Upper lobe of left lung (tissue), 6 donors: ENCODE measurements around the gene EXOSC9. TPM values are rescaled to one million over a fixed set of nuclear protein-coding genes. Genes with fewer than 3 reads are reported as not detected.

Experiments used
- ATAC-seq, 2 donors: fragments of 200-7000 bp; cut with Tn5 transposase; one replicate each; pipeline ENCODE4 v1.9.1; 2022; ENCODE audit warnings: mild to moderate bottlenecking in 2 of 2, moderate library complexity in 2 of 2; ENCODE audit not compliant: low FRiP score in 2 of 2
- DNase-seq, 2 donors: peaks; one replicate each; pipeline ENCODE4 v3.0.0-alpha.2; 2019 to 2020
- H3K27ac ChIP-seq, 4 donors: fragments of 200-600 bp; sonication (generic); one replicate each; pipeline ENCODE4 v1.5.1; 2016 to 2019
- H3K27me3 ChIP-seq, 4 donors: fragments of 200-600 bp; sonication (generic); one replicate each; pipeline ENCODE4 v1.5.1; 2017 to 2019
- H3K36me3 ChIP-seq, 4 donors: fragments of 200-600 bp; sonication (generic); one replicate each; pipeline ENCODE4 v1.5.1; 2016 to 2019
- H3K4me1 ChIP-seq, 4 donors: fragments of 200-600 bp; sonication (generic); one replicate each; pipeline ENCODE4 v1.5.1; 2018 to 2019
- H3K4me3 ChIP-seq, 4 donors: fragments of 200-600 bp; sonication (generic); one replicate each; pipeline ENCODE4 v1.5.1; 2017 to 2019; ENCODE audit warnings: mild to moderate bottlenecking in 2 of 4, moderate library complexity in 1 of 4
- H3K9me3 ChIP-seq, 4 donors: fragments of 200-600 bp; sonication (generic); one replicate each; pipeline ENCODE4 v1.5.1; 2018 to 2019
- EP300 ChIP-seq, 4 donors: sonication (generic); formaldehyde crosslinking; IDR thresholded peaks; one replicate each; pipeline ENCODE4 v1.5.1; 2017; ENCODE audit warnings: antibody characterized with exemption in 4 of 4, control low read depth in 2 of 4
- POLR2A ChIP-seq, 4 donors: fragments of 450-650 bp; IDR thresholded peaks; one replicate each; pipeline ENCODE4 v1.5.1; 2016 to 2017; ENCODE audit warnings: antibody characterized with exemption in 4 of 4, mild to moderate bottlenecking in 2 of 4
- POLR2AphosphoS5 ChIP-seq, 2 donors: sonication (generic); formaldehyde crosslinking; IDR thresholded peaks; one replicate each; pipeline ENCODE4 v1.5.1; 2017; ENCODE audit warnings: antibody characterized with exemption in 2 of 2
- WGBS, 2 donors: methylation state at CpG; one replicate each; pipeline ENCODE4 v1.1.5; 2017 to 2018; 5-methylcytosine and 5-hydroxymethylcytosine counted together
- total RNA-seq, 6 donors: library from RNA; depleted of rRNA in 4 of 6; stranded (reverse); fragments of >200 nt in 4 of 6; gene quantifications; one replicate each; pipeline versions ENCODE4 v1.1.0 to v1.2.1, GENCODE V29; 2016 to 2021
- TF ChIP-seq, protein P1 (sequence below), 6 experiments: fragments of 450-650 bp in 4 of 6; fragments of 200-600 bp in 2 of 6; sonication (generic) in 2 of 6; IDR thresholded peaks; one replicate each; pipeline ENCODE4 v1.5.1; 2016 to 2019; ENCODE audit warnings: antibody characterized with exemption in 6 of 6
- donor health status: DM: no; HTN: no; CAD: no; lungs with moderate emphysema.
- donor health status: DM: no; HTN: yes; CAD: no; lungs with severe emphysema.

The EXOSC9 gene
- total RNA-seq, 6 donors from 2014 or later: 10.1 to 40.9 (median 17.4) TPM

- TF ChIP-seq POLR2A (IDR thresholded peaks at IDR 0.05): no peak
- no peak for TF ChIP-seq POLR2AphosphoS5 (IDR thresholded peaks at IDR 0.05)
- TF ChIP-seq EP300 (IDR thresholded peaks at IDR 0.05): no peak
- TF ChIP-seq, protein P1, sequence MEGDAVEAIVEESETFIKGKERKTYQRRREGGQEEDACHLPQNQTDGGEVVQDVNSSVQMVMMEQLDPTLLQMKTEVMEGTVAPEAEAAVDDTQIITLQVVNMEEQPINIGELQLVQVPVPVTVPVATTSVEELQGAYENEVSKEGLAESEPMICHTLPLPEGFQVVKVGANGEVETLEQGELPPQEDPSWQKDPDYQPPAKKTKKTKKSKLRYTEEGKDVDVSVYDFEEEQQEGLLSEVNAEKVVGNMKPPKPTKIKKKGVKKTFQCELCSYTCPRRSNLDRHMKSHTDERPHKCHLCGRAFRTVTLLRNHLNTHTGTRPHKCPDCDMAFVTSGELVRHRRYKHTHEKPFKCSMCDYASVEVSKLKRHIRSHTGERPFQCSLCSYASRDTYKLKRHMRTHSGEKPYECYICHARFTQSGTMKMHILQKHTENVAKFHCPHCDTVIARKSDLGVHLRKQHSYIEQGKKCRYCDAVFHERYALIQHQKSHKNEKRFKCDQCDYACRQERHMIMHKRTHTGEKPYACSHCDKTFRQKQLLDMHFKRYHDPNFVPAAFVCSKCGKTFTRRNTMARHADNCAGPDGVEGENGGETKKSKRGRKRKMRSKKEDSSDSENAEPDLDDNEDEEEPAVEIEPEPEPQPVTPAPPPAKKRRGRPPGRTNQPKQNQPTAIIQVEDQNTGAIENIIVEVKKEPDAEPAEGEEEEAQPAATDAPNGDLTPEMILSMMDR (IDR thresholded peaks at IDR 0.05): no peak
- Histone ChIP-seq H3K4me1 (no peaks in the 10 kb centered on the region), H3K36me3 (peaks cover 0 to 57% (median 9%) of the 10 kb centered on the region in 4 donors), H3K27me3 (no peaks in the 10 kb centered on the region), H3K4me3 (no peak overlapping the region), H3K9me3 (no peaks in the 10 kb centered on the region), H3K27ac (no peak overlapping the region)
- ATAC-seq: no peak
- WGBS, 2 donors: 80 to 91% methylated on average over 5 of the region's 5 CpGs
- no peak for DNase-seq
These were observed 28.4 kb downstream of the EXOSC9 start for GRCh38 chr4:121829511-121829910.

DNA sequence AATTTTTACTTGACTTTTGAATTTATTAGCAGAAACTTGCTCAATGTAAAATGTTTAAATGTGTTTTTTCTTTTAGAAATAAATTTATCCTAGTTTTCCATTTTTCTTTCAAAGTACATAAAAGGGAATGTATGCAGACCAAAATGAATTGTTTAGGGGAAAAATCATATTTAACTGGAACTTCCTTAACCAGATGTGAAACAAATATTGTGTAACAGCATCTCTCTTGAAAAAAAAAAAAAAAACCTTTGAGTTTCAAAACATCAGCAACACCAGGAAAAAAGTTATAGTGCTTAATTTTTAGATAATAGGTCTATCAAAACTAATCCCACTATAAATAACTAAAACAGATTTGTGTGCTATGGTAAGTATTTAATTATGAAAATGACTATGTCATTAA lies 37.0 kb downstream of the EXOSC9 start:
- TF ChIP-seq POLR2AphosphoS5 (IDR thresholded peaks at IDR 0.05) (no peak), POLR2A (IDR thresholded peaks at IDR 0.05) (no peak), EP300 (IDR thresholded peaks at IDR 0.05) (no peak)
- TF ChIP-seq, protein P1 (IDR thresholded peaks at IDR 0.05): no peak
- Histone ChIP-seq H3K36me3 (peaks cover 0 to 58% (median 5%) of the 10 kb centered on the region in 4 donors), H3K4me1 (no peaks in the 10 kb centered on the region), H3K27ac (no peak overlapping the region), H3K9me3 (no peaks in the 10 kb centered on the region), H3K4me3 (no peak overlapping the region), H3K27me3 (no peaks in the 10 kb centered on the region)
- ATAC-seq: no peak
- no peak for DNase-seq

GRCh38 chr4:121842862-121843261 lies 41.7 kb downstream of the EXOSC9 start:
- H3K4me3 ChIP-seq: no peak overlapping the region
- no peaks in the 10 kb centered on the region for H3K27me3 ChIP-seq
- no peak for TF ChIP-seq POLR2AphosphoS5 (IDR thresholded peaks at IDR 0.05)
- TF ChIP-seq, protein P1 (IDR thresholded peaks at IDR 0.05): no peak
- TF ChIP-seq EP300 (IDR thresholded peaks at IDR 0.05): no peak
- TF ChIP-seq POLR2A (IDR thresholded peaks at IDR 0.05): no peak
- no peak for DNase-seq
- 96 to 97% methylated on average over 4 of the region's 4 CpGs for WGBS, 2 donors
- peaks cover 0 to 65% (median 12%) of the 10 kb centered on the region in 4 donors for H3K36me3 ChIP-seq
- H3K4me1 ChIP-seq: no peaks in the 10 kb centered on the region
- no peak for ATAC-seq
- no peak overlapping the region for H3K27ac ChIP-seq
- H3K9me3 ChIP-seq: no peaks in the 10 kb centered on the region

DNA sequence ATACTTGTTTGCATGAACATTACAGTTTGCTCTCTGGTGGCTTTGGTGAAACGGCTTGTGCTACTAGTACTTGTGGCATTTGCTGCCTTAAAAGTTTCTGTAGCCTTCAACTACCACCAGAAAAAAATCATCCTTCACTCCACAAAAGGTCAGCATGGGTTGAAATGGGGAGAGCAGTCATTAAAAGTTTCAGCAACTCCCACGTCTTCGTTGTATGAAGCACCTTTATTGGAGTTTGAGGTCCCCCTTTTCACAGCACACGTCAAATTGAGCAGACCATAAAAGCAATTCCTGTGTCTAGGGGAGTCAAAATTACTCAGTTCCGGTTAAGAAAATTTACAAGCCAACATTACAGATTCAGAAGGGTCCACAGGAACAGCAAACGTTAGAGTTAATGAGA lies 45.5 kb downstream of the EXOSC9 start:
- no peaks in the 10 kb centered on the region for H3K27me3 ChIP-seq
- ATAC-seq (no peak), DNase-seq (no peak)
- TF ChIP-seq POLR2A (IDR thresholded peaks at IDR 0.05) (no peak), POLR2AphosphoS5 (IDR thresholded peaks at IDR 0.05) (no peak), EP300 (IDR thresholded peaks at IDR 0.05) (no peak)
- TF ChIP-seq, protein P1 (IDR thresholded peaks at IDR 0.05): no peak
- 89 to 90% methylated on average over 6 of the region's 6 CpGs for WGBS, 2 donors
- no peaks in the 10 kb centered on the region for H3K4me1 ChIP-seq
- peaks cover 0 to 63% (median 18%) of the 10 kb centered on the region in 4 donors for H3K36me3 ChIP-seq
- no peaks in the 10 kb centered on the region for H3K9me3 ChIP-seq
- H3K27ac ChIP-seq: no peak overlapping the region
- H3K4me3 ChIP-seq: no peak overlapping the region

DNA sequence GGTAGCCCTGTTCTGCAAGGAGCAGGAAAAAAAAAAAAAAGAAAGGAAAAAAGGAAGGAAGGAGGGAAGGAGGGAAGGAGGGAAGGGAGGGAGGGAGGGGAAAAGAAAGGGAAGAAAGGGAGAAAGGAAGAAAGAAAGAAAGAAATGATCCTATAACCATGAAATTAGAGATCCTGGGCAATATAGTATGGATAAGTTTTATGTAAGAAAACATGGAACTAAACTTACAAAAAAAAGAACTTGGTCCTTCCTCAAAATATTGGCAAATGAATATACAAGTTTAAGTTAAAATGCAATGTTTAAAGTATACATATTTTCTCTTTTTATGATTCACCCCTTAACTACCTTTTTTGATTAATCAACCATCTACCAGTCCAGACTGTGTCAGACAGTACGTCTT lies 50.2 kb downstream of the EXOSC9 start:
- Histone ChIP-seq H3K4me1 (no peaks in the 10 kb centered on the region), H3K36me3 (peaks cover 0 to 48% (median 10%) of the 10 kb centered on the region in 4 donors), H3K4me3 (no peak overlapping the region), H3K27me3 (no peaks in the 10 kb centered on the region), H3K27ac (no peak overlapping the region), H3K9me3 (no peaks in the 10 kb centered on the region)
- no peak for TF ChIP-seq EP300 (IDR thresholded peaks at IDR 0.05)
- no peak for TF ChIP-seq POLR2AphosphoS5 (IDR thresholded peaks at IDR 0.05)
- TF ChIP-seq, protein P1 (IDR thresholded peaks at IDR 0.05): no peak
- TF ChIP-seq POLR2A (IDR thresholded peaks at IDR 0.05): no peak
- no peak for DNase-seq
- WGBS, 2 donors: 94 to 95% methylated on average over 1 of the region's 1 CpG
- no peak for ATAC-seq
